ENCODE measurements around the gene SLC16A11.
"Not testable (repeated sequence)": the region's sequence is repeated elsewhere in the genome, so short reads cannot be mapped to it uniquely, and the experiment has no call there.

Gene SLC16A11

GRCh38 chr17:7043497-7044198 lies at the start of gene SLC16A11:
TSS of gene SLC16A11 (minus strand) at chr17:7044092. CDS start at chr17:7043513, 579 bp downstream.
- in situ Hi-C loops (cut with HindIII; ENCODE audit: low pct_ligation_motif_present, low pct_unique_long_range_greater_than_20kb, low sequenced_read_pairs): no loop called here
- peak; percentile 47 for DNase-seq

- not testable (repeated sequence) for DNase-seq
Observed at GRCh38 chr17:7091311-7092005, 47.6 kb upstream of the SLC16A11 start.

GRCh38 chr17:7089570-7089969 lies 45.7 kb upstream of the SLC16A11 start:
- DNase-seq; in situ Hi-C loops (cut with HindIII; ENCODE audit: low pct_ligation_motif_present, low pct_unique_long_range_greater_than_20kb, low sequenced_read_pairs): not testable (repeated sequence)

More at GRCh38 chr17:7091311-7092005, 47.6 kb upstream of the SLC16A11 start:
- in situ Hi-C loops (cut with HindIII; ENCODE audit: low pct_ligation_motif_present, low pct_unique_long_range_greater_than_20kb, low sequenced_read_pairs): not testable (repeated sequence)

- in situ Hi-C loops (cut with HindIII; ENCODE audit: low pct_ligation_motif_present, low pct_unique_long_range_greater_than_20kb, low sequenced_read_pairs); DNase-seq: not testable (repeated sequence)
Observed at GRCh38 chr17:7088442-7088841, 44.5 kb upstream of the SLC16A11 start.

- in situ Hi-C loops (cut with HindIII; ENCODE audit: low pct_ligation_motif_present, low pct_unique_long_range_greater_than_20kb, low sequenced_read_pairs): no loop called here
- no peak for DNase-seq
Observed at GRCh38 chr17:7084088-7084487, 40.2 kb upstream of the SLC16A11 start.

- in situ Hi-C loops (cut with HindIII; ENCODE audit: low pct_ligation_motif_present, low pct_unique_long_range_greater_than_20kb, low sequenced_read_pairs): no loop called here
- no peak for DNase-seq
Observed at GRCh38 chr17:7083592-7083991, 39.7 kb upstream of the SLC16A11 start.

GRCh38 chr17:7081341-7082062 lies 37.6 kb upstream of the SLC16A11 start:
- in situ Hi-C loops (cut with HindIII; ENCODE audit: low pct_ligation_motif_present, low pct_unique_long_range_greater_than_20kb, low sequenced_read_pairs): no loop called here
- no peak for DNase-seq

GRCh38 chr17:7080456-7081041 lies 36.7 kb upstream of the SLC16A11 start:
- no peak for DNase-seq
- in situ Hi-C loops (cut with HindIII; ENCODE audit: low pct_ligation_motif_present, low pct_unique_long_range_greater_than_20kb, low sequenced_read_pairs): no loop called here

GRCh38 chr17:7079581-7080455 lies 35.9 kb upstream of the SLC16A11 start, which contains the start of gene CLEC10A:
TSS of gene CLEC10A (minus strand) at chr17:7080251. CDS start at chr17:7078812, 1,439 bp downstream.
- in situ Hi-C loops (cut with HindIII; ENCODE audit: low pct_ligation_motif_present, low pct_unique_long_range_greater_than_20kb, low sequenced_read_pairs): no loop called here
- DNase-seq: no peak

- no peak for DNase-seq
- in situ Hi-C loops (cut with HindIII; ENCODE audit: low pct_ligation_motif_present, low pct_unique_long_range_greater_than_20kb, low sequenced_read_pairs): no loop called here
Observed at GRCh38 chr17:7078711-7079110, 34.8 kb upstream of the SLC16A11 start.

- DNase-seq: no peak
- in situ Hi-C loops (cut with HindIII; ENCODE audit: low pct_ligation_motif_present, low pct_unique_long_range_greater_than_20kb, low sequenced_read_pairs): no loop called here
Observed at GRCh38 chr17:7077911-7078546, 34.1 kb upstream of the SLC16A11 start.

- DNase-seq: no peak
- in situ Hi-C loops (cut with HindIII; ENCODE audit: low pct_ligation_motif_present, low pct_unique_long_range_greater_than_20kb, low sequenced_read_pairs): no loop called here
Observed at GRCh38 chr17:7074931-7075330, 31.0 kb upstream of the SLC16A11 start.

GRCh38 chr17:7072406-7072805 lies 28.5 kb upstream of the SLC16A11 start:
- in situ Hi-C loops (cut with HindIII; ENCODE audit: low pct_ligation_motif_present, low pct_unique_long_range_greater_than_20kb, low sequenced_read_pairs): no loop called here

GRCh38 chr17:7070712-7071111 lies 26.8 kb upstream of the SLC16A11 start:
- in situ Hi-C loops (cut with HindIII; ENCODE audit: low pct_ligation_motif_present, low pct_unique_long_range_greater_than_20kb, low sequenced_read_pairs): no loop called here
- no peak for DNase-seq

More at GRCh38 chr17:7072406-7072805, 28.5 kb upstream of the SLC16A11 start:
- no peak for DNase-seq

- in situ Hi-C loops (cut with HindIII; ENCODE audit: low pct_ligation_motif_present, low pct_unique_long_range_greater_than_20kb, low sequenced_read_pairs): no loop called here
- no peak for DNase-seq
Observed at GRCh38 chr17:7068268-7068667, 24.4 kb upstream of the SLC16A11 start.

- in situ Hi-C loops (cut with HindIII; ENCODE audit: low pct_ligation_motif_present, low pct_unique_long_range_greater_than_20kb, low sequenced_read_pairs): no loop called here
- no peak for DNase-seq
Observed at GRCh38 chr17:7067198-7067597, 23.3 kb upstream of the SLC16A11 start.

GRCh38 chr17:7064261-7064660 lies 20.4 kb upstream of the SLC16A11 start:
- no peak for DNase-seq
- in situ Hi-C loops (cut with HindIII; ENCODE audit: low pct_ligation_motif_present, low pct_unique_long_range_greater_than_20kb, low sequenced_read_pairs): no loop called here
